Measurements from ENCODE around the gene PDE3A.
"Not testable (repeated sequence)": the region's sequence is repeated elsewhere in the genome, so short reads cannot be mapped to it uniquely, and the experiment has no call there.

Gene PDE3A

GRCh38 chr12:20560935-20561334 is 192.6 kb downstream of the PDE3A start:
- no peak for DNase-seq

GRCh38 chr12:20561871-20562270 is 193.5 kb downstream of the PDE3A start:
- no peak for DNase-seq

DNA sequence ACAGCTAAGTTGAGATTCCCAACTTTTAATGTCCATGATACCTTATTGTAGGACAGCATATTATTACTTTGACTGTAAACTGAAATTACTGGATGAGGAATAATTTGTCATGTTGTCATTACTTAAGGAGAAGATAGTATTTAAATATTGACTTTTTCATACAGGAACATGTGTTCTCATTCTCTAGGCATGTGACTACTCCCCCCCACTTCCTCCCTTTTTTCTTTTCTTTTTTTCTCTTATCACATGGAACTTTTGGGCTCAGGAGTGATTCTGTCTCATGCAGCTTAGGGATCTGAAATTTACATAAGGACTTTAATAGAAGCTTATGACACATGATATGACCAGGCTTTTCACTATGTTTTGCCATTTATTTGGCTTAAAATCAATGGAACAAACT is 199.1 kb downstream of the PDE3A start:
- DNase-seq: no peak

DNA sequence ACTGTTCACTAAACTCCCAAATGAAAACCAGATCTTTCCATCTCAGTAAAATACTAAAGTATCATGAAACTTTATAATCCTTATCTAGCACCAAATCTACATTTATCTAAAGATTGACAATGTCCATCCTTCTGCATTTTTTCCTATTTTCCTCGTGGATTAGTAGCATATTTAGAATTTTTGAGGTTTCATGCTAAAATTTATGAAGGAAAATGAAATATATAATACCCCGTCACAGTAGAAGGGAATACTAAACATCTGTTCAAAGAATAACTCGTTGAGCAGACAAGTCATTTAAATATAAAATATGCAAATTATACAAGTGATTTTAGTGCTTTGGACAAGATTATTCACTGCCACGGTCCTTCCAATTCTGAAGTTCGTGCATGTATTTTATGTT is 204.1 kb downstream of the PDE3A start:
- DNase-seq: no peak

GRCh38 chr12:20576528-20576927 is 208.2 kb downstream of the PDE3A start:
- no peak for DNase-seq

GRCh38 chr12:20577054-20577453 is 208.7 kb downstream of the PDE3A start:
- no peak for DNase-seq

GRCh38 chr12:20578142-20578541 is 209.8 kb downstream of the PDE3A start:
- DNase-seq: no peak

DNA sequence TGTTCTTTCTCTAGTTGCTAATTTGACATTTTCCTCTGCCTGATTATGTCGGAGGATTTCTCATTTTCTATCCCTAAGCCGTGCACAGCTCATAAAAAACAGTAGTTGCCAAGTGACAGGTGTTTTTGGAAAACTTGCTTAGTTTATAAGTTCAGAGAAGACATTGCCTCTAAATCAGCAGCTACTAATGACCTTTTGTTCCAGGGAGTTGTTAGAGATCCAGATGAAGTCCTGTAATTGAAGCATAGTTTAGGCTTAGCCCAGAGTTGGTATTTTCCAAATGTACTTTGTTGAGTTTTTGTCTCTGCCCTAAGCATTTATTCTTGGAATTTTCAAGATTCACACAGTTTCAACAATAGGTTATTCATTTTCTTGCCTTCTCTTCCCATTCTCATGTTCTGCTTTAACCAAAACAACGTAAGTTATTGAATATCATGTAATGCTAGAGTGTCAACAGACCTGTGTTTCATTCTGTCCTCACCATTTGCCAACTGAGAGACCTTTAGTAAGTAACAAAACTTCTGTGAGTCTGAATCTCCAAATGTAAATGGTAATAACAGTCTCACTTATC is 216.8 kb downstream of the PDE3A start:
- no peak for DNase-seq

GRCh38 chr12:20585913-20586312 is 217.6 kb downstream of the PDE3A start:
- no peak for DNase-seq

DNA sequence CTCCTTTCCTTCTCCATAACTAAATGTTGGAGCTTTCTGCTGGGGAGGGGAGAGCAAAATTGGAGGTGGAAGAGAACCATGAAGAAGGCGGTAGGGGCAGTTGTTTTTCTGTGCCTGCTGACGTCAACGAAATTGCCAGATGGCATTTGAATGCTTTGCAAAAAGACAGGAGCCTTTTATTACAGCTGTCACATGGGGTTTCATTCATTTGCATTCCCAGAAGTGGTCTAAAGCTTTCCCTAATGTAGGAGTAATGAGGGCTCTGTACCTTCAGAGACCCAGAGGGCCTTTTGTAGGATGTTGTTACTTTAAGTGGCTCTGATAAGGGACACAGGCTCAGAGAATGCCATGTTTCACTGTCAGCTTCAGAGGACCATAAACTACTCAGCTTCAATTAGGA is 219.7 kb downstream of the PDE3A start:
- peak; percentile 14 for DNase-seq

DNA sequence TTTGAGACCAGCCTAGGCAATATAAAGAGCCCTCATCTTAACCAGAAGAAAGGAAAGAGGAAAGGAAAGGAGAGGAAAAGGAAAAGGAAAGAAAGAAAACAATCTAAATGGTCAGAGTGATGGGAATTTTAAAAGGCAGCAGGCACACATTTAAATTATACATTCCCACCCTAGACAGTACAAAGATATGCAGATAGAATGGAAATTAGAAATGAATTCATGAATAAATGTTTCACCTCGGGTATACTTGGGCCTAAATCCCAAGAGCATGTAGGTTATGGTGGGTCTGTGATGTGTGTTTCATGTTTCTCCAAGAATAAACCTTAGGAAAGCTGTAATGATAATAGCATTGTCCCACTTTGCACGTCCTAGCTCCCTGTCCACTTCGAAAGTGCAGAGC is 222.2 kb downstream of the PDE3A start:
- DNase-seq: no peak

DNA sequence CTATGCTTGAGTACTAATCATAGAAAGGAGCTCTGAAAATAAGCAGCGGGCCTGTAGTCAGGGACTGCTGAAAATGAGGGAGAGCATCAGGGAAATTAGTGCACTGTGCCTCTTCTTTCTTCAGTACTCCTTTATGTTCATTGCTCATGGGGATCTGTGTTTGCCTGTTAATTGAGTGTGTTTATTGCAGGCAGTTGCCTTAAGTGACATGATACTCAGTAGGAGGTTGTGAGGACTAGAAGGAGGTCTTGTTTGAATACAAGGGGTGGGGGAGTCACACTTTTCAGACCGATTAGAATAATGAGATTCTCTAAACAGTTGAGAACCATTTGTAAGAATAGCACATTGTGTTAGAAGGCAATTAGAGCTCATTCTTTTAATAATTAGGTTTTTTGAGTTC is 224.2 kb downstream of the PDE3A start:
- no peak for DNase-seq

GRCh38 chr12:20593611-20594010 is 225.3 kb downstream of the PDE3A start:
- no peak for DNase-seq

DNA sequence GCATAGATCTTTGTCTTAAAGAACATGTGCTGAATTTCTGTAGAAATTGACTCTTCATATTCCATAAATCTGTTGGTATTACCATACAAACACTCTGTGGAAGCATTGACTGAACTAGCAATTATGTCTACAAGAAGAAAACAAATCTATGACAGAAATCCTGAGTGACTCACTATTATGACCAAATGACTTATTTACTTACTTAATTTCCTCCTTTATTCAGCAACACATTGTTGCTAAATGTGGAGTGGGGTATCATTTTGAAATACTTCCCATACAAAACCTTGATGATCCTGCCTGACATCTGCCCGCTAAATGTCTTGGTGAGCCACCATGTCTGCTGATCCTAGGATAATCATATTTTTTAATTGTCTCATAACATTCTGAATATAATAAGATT is 227.7 kb downstream of the PDE3A start:
- no peak for DNase-seq

- DNase-seq: no peak
These were observed 231.4 kb downstream of the PDE3A start for GRCh38 chr12:20599757-20600156.

DNA sequence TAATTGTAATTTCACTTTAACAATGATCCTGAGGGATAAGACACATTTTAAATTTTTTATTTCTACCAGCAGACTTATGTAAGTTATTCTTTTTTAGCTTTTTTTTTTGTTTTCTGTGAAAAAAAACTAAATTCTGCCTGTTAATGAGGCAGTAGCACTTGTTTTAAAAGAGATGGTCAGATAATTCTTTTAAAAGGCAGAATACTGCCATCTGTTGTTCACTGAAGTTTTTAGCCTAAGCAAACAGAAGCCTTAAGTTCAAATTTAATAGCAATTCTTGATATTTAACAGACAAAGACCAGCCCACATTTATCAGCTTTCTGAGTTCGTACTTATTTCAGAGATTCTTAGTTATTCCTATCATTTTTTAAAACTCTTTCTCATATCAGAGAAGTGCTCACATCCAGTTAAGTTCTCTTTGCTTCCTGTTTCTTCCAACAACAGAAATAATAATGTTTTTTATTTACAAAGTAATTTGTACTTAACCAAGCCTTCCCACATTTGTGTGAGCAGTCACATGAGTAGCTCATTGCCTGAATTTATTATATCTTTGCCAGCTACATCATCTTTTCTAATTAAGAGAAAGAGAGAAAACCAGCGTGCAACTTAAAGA is 233.4 kb downstream of the PDE3A start:
- DNase-seq: peak; percentile 55

DNA sequence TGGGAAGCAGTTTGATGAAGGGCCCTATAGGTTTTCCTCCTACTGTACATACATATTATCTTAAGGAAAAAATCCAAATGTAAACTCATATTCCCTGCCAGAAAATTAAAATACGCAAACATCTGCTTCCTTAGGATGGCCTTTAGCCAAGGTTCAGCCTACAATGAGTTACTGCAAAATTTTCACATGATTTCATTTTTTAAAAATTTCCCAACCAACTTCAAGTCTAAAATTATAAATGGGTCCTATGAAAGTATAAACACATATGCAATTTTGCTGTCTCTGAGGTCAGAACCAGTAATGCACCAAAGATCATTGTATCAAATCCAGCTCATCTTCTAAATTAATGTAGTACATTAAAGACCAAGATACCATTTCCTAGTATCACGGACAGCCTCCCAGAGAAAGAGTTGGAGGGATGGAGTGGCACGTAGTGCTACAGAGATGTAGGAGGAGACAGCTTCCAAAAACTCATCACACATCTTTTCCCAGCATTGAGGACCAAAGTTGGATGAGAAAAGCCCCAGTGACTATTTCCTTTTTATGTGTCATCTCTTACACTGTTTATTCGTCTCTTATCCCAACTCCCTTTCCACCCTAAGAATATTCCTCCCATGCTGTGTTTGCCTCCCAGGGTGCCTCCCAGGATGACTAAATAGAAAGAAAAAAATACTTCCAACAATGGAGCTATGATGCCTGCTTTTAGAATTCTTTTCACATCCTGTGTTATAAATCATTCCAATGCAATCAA is 234.5 kb downstream of the PDE3A start:
- DNase-seq: no peak

GRCh38 chr12:20604408-20605067 is 236.2 kb downstream of the PDE3A start:
- no peak for DNase-seq

DNA sequence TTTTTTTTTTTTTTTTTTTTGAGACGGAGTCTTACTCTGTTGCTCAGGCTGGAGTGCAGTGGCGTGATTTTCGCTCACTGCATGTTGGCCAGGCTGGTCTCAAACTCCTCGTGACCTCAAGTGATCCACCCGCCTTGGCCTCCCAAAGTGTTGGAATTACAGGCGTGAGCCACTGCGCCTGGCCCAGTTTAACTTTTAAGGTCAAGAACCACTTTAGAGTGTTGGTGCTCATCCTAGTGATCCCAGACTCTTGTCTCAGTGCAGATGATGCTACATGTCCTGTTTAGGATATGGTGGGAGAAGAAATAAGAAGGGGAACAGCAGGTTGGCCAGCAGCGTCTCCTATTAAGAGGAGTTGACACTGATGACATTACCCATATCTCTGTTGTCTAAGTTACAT is 246.7 kb downstream of the PDE3A start:
- not testable (repeated sequence) for DNase-seq

DNA sequence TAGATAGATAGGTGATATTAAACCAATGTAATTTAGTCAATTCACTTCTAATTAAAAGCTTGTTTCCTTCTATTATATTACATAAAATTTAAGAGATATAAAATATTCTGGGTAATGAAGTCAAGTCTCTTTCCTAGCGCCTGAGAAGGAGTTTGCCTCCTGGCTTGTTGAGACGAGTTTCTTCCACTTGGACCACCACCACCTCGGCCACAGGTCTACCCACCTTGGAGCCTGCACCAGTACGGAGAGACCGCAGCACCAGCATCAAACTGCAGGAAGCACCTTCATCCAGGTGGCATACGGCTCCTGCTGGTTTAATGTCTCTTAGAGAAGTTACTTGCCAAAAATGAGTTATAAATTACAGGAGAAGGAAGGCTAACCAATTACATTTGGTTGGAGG is 247.8 kb downstream of the PDE3A start:
- no peak for DNase-seq

GRCh38 chr12:20620261-20620660 is 251.9 kb downstream of the PDE3A start:
- DNase-seq: no peak

GRCh38 chr12:20624718-20625117 is 256.4 kb downstream of the PDE3A start:
- DNase-seq: peak; percentile 34

DNA sequence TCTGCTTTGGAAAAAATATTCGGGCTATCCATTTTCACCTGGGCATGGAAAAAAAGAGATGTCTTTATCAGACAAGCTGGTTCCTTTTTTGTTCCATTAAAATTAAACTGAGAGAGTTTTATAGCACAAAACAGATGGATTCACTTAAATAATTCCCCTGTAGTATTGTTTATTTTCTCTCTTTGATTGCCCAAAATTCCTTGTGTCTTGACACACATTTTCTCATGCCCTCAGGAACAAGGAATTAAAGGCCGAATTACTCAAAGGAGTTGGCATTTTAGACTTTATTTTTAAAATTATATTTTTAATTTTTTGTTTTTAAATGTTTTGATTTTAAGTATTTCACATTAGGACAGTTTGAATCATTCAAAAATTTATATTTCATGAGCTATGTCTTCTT is 257.2 kb downstream of the PDE3A start:
- DNase-seq: no peak

DNA sequence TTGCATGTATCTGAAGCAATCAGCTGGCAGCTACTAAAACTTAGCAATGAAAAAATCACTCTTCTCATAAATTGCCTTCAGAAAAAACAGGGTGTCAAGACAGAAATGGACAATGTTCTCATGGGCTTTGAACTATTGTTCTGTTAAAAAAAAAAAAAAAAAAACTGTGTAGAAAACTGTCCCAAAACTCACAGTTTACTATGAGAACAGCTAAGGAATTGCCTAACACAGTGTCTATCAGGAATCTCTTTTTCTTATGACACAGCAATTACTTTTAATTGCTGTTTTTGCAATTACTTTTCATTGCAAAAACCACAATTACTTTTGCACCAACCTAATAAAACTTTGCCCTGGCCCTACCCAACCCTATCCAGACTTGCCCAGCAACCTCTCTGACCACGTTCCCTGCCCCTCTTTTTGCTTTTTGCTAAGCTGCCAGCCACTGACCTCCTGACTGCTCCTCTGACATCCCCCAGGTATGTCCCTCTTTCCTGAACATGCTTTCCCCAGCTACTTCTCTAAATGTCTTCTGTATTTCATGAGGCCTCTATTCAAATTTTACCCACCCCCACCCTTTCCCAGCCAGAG is 258.8 kb downstream of the PDE3A start:
- DNase-seq: no peak
